Parathyroid adenoma (tissue), 2 donors: ENCODE measurements around the gene NKTR.

Experiments used
- H2AFZ ChIP-seq: fragments of 300-600 bp; sonication (generic); one replicate; pipeline ENCODE4 v1.7.0; 2017; ENCODE audit warnings: antibody characterized with exemption, mild to moderate bottlenecking
- H3K27ac ChIP-seq: fragments of 300-600 bp; sonication (generic); one replicate; pipeline ENCODE4 v1.7.0; 2017
- H3K27me3 ChIP-seq: fragments of 300-600 bp; sonication (generic); one replicate; pipeline ENCODE4 v1.7.0; 2017; ENCODE audit warnings: low read length; ENCODE audit not compliant: control insufficient read depth, insufficient read depth
- H3K36me3 ChIP-seq: fragments of 300-600 bp; sonication (generic); one replicate; pipeline ENCODE4 v1.7.0; 2017; ENCODE audit warnings: low read length; ENCODE audit not compliant: control insufficient read depth, insufficient read depth
- H3K4me1 ChIP-seq: fragments of 300-600 bp; sonication (generic); one replicate; pipeline ENCODE4 v1.7.0; 2017; ENCODE audit warnings: control low read depth
- H3K4me2 ChIP-seq: fragments of 300-600 bp; sonication (generic); one replicate; pipeline ENCODE4 v1.7.0; 2017; ENCODE audit warnings: low read length
- H3K4me3 ChIP-seq: fragments of 300-600 bp; sonication (generic); one replicate; pipeline ENCODE4 v1.7.0; 2017; ENCODE audit warnings: low read depth, low read length
- H3K79me2 ChIP-seq: fragments of 300-600 bp; sonication (generic); one replicate; pipeline ENCODE4 v1.7.0; 2017; ENCODE audit warnings: control low read depth
- H3K9ac ChIP-seq: fragments of 300-600 bp; sonication (generic); one replicate; pipeline ENCODE4 v1.7.0; 2017; ENCODE audit warnings: mild to moderate bottlenecking
- H3K9me3 ChIP-seq: fragments of 300-600 bp; sonication (generic); one replicate; pipeline ENCODE4 v1.7.0; 2017; ENCODE audit warnings: low read length; ENCODE audit not compliant: control insufficient read depth
- TF ChIP-seq, protein P1 (sequence below): fragments of 300-600 bp; sonication (generic); IDR thresholded peaks from one replicate; pipeline ENCODE4 v1.7.0; 2017; ENCODE audit warnings: antibody characterized with exemption, mild to moderate bottlenecking
- donor health status: primary hyperparathyroidism.

Gene NKTR

DNA sequence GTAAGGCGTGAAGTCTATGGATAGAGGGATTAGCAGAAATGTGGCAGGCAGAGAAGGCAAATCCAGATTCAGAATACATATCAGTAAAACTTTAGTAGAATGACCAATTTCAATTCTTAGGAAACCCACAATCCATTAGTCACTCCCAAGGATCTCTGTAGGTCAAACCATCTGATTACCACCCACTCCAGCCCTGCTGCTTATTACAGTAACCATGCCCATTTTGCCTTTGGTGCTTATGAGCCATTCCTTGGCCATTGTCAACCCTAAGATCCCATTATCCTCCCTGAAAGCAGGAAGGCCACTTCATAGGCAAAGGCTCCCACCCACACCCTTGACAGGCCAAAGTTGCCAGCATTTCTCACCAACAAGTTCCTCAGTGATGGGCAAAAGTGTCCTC is 79.8 kb downstream of the NKTR start:
- Histone ChIP-seq H3K4me1 (no peaks in the 10 kb centered on the region), H2AFZ (no peak overlapping the region), H3K9me3 (no peaks in the 10 kb centered on the region), H3K4me2 (no peak overlapping the region), H3K9ac (no peak overlapping the region), H3K79me2 (no peaks in the 10 kb centered on the region), H3K27me3 (no peaks in the 10 kb centered on the region), H3K36me3 (no peaks in the 10 kb centered on the region), H3K4me3 (no peak overlapping the region), H3K27ac (no peak overlapping the region)
- TF ChIP-seq, protein P1, sequence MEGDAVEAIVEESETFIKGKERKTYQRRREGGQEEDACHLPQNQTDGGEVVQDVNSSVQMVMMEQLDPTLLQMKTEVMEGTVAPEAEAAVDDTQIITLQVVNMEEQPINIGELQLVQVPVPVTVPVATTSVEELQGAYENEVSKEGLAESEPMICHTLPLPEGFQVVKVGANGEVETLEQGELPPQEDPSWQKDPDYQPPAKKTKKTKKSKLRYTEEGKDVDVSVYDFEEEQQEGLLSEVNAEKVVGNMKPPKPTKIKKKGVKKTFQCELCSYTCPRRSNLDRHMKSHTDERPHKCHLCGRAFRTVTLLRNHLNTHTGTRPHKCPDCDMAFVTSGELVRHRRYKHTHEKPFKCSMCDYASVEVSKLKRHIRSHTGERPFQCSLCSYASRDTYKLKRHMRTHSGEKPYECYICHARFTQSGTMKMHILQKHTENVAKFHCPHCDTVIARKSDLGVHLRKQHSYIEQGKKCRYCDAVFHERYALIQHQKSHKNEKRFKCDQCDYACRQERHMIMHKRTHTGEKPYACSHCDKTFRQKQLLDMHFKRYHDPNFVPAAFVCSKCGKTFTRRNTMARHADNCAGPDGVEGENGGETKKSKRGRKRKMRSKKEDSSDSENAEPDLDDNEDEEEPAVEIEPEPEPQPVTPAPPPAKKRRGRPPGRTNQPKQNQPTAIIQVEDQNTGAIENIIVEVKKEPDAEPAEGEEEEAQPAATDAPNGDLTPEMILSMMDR = no peak

DNA sequence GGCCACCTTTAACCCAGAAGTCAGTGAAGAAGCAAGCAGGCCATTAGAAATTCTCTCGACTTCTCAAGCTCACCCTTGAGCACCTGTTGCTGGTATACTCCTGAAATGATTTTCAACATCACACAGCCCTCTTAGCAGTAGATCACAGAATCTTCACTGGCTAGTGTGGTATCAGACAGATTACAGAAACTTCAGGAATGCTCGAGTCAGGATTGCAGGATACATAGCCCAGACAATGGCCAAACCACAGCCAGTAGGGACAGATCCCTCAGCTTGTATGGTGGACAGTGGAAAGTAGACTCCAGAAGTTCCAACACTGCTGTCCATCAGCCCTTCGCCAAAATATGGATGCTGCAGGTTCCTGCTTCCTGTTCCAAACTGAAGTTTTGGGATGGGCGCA is 80.3 kb downstream of the NKTR start:
- Histone ChIP-seq H3K9me3 (no peaks in the 10 kb centered on the region), H3K9ac (no peak overlapping the region), H3K79me2 (no peaks in the 10 kb centered on the region), H3K36me3 (no peaks in the 10 kb centered on the region), H3K4me1 (peaks cover under 1% of the 10 kb centered on the region), H3K27ac (no peak overlapping the region), H3K27me3 (no peaks in the 10 kb centered on the region), H3K4me3 (no peak overlapping the region), H3K4me2 (no peak overlapping the region), H2AFZ (no peak overlapping the region)
- TF ChIP-seq, protein P1 = no peak

DNA sequence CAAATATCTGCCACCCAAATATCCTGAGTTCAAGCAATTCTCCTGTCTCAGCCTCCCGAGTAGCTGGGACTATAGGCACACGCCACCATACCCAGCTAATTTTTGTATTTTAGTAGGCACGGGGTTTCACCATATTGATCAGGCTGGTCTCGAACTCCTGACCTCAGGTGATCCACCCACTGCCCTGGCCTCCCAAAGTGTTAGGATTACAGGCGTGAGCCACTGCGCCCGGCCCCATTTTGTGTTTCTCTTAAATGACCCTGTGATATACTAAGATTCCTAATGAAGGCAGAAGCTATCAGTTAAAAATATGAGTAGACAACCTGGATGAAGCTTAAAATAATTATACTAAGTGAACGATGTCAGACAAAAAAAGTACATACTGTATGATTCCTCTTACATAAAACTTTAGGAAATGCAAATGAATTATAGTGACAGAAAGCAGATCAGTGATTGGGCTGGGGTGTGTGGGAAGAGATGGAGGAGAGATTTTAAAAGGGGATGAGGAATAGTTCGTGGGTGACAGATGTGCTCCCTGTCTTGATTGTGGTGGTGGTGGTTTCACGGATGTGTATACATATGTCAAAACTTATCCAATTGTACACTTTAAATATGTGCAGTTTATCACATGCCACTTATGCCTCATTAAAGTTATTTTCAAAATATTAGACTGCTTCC is 81.0 kb downstream of the NKTR start:
- TF ChIP-seq, protein P1 = no peak

DNA sequence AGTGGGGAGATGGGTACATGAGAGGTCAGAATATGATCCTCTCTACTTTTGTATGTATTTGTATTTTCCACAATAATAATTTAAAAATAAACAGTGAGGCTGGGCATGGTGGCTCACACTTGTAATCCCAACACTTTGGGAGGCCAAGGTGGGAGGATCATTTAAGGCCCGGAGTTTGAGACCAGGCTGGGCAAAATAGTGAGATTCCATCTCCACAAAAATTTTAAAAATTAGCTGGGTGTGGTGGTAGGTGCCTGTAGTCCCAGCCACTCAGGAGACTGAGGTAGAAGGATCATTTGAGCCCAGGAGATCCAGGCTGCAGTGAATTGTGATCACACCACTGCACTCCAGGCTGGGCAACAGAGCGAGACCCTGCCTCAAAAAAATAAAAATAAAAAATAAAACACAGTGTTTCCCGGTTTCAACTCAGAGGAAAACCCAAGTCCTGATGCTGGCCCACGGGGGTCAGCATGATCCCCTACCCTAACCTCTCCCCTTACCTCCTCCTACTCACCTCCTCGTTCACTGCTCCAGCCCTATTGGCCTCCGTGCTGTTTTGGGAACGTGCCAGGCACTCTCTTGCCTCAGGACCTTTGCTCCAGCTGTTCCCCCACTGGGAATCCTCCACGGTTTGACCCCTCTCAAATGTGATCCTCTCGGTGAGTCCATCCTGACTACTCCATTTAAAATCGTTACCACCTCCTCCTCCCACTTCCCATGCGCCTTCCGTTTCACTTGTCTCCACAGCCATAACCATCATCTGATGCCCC is 82.0 kb downstream of the NKTR start:
- H3K9me3 ChIP-seq = no peaks in the 10 kb centered on the region
- H3K27ac ChIP-seq = no peak overlapping the region
- H3K4me1 ChIP-seq = peaks cover 4% of the 10 kb centered on the region
- H2AFZ ChIP-seq = no peak overlapping the region
- no peak overlapping the region for H3K4me2 ChIP-seq
- H3K27me3 ChIP-seq = no peaks in the 10 kb centered on the region
- no peak overlapping the region for H3K9ac ChIP-seq
- no peaks in the 10 kb centered on the region for H3K79me2 ChIP-seq
- H3K36me3 ChIP-seq = no peaks in the 10 kb centered on the region
- no peak overlapping the region for H3K4me3 ChIP-seq
- TF ChIP-seq, protein P1 = no peak

More for the DNA sequence above, 81.0 kb downstream of the NKTR start:
- no peaks in the 10 kb centered on the region for H3K36me3 ChIP-seq
- peaks cover 4% of the 10 kb centered on the region for H3K4me1 ChIP-seq
- no peak overlapping the region for H2AFZ ChIP-seq
- H3K27ac ChIP-seq = no peak overlapping the region
- no peak overlapping the region for H3K4me3 ChIP-seq
- no peaks in the 10 kb centered on the region for H3K27me3 ChIP-seq
- H3K4me2 ChIP-seq = no peak overlapping the region
- H3K79me2 ChIP-seq = no peaks in the 10 kb centered on the region
- no peaks in the 10 kb centered on the region for H3K9me3 ChIP-seq
- H3K9ac ChIP-seq = no peak overlapping the region
